Activated CD4-positive, CD25-positive, alpha-beta regulatory T cell (primary cell): ENCODE data around the gene TRMT1.

Source experiments
- DNase-seq, 4 experiments: peaks; one replicate each; lab custom pipeline; 2025; lab: John Stamatoyannopoulos, UW

TRMT1 gene

GRCh38 chr19:13090511-13091231 lies 25.9 kb downstream of the TRMT1 start:
- DNase-seq: no peak

GRCh38 chr19:13089857-13090507 lies 26.6 kb downstream of the TRMT1 start:
- DNase-seq: no peak

DNA sequence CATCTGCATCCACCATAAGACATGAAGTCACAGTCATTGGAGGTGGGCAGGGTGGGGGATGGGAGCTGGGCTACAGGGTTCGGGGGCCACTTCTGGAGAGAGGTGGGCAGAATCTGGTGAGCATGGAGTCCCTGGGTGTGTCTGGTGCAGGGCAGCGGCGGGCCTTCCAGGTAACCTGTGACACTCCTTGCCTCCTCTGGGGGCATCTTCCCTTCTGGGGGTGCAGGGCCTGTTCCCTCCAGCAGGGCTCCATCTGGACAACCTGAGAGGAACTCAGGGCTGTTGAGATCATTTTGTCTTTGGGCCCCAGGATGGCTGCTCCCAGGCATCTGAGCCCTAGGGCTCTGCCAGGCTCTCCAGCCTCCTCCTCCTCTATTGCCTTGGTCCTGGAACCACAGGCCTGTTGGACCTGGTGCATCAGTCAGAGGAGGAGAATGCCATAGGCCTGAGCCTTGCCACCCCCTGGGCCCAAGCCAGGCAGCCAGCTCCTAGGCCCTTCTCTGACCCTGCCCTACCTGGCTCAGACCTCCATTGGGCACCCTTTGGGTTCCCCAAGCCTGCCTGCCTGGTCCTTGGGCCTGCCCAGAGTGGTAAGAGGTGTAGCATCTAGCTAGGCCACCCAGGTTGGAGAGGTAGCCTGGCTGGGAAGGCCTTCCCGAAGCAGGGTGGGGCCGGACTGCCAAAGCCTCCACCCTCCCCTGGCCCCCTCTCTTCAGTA lies 27.2 kb downstream of the TRMT1 start:
- no peak for DNase-seq

GRCh38 chr19:13087795-13088537 lies 28.6 kb downstream of the TRMT1 start:
- DNase-seq: no peak

DNA sequence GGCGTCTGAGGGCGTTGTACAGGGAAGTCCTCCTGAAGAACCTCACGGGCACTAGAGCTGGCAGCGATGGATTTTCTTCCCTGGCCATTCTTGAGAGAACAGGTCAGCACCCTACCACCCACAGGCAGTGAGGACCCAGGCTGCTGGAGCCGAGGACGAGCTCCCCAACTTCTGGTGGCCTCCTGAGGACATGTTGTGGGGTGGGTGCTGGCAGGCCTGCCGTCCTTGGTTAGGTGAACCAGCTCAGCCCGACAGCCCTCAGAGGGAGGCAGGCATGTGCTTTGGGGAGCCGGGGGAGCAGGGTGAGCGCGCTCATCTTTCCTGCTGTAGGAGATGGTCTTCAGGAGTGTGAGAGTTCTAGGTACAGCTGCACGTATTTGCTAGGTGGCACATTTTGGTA lies 29.2 kb downstream of the TRMT1 start:
- no peak for DNase-seq

DNA sequence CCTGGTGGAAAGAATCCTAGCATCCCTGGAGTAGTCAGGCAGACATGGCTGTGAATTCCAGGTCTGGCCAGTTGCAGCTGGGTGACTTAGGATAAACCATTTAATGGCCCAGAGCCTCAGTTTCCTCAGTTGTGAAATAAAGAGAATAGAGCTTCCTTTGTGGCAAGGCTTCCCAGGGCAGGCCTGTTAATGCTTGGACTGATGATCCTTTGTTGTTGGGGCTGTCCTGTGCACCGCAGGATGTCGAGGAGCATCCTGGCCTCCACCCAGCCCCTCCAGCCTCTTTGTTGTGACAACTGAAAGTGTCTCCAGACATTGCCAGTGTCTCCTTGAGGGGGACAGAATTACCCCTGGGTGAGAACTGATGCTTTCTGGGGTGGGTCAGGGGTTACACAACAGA lies 30.2 kb downstream of the TRMT1 start:
- DNase-seq: no peak

- no peak for DNase-seq
These were observed 30.9 kb downstream of the TRMT1 start for GRCh38 chr19:13085666-13086065.

DNA sequence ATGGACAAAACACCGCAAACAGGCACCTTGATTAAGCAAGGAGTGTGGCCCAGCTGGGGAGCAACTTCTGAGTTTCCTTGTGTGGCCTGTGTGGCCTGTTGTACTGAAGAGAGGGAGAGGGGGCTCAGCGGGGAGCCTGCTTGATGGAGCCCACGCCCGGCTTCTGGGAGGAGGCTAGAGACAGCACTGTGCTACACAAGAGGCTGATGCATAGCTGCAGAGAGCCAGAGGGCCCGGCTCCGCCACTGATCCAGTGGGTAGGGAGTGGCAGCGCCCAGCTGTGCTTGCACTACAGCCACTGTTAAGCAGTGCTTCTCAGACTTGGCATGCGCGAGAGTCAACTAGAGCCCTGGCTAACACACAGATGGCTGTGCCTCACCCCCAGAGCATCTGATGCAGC lies 32.9 kb downstream of the TRMT1 start:
- no peak for DNase-seq

GRCh38 chr19:13083008-13083404 lies 33.5 kb downstream of the TRMT1 start:
- DNase-seq: no peak

DNA sequence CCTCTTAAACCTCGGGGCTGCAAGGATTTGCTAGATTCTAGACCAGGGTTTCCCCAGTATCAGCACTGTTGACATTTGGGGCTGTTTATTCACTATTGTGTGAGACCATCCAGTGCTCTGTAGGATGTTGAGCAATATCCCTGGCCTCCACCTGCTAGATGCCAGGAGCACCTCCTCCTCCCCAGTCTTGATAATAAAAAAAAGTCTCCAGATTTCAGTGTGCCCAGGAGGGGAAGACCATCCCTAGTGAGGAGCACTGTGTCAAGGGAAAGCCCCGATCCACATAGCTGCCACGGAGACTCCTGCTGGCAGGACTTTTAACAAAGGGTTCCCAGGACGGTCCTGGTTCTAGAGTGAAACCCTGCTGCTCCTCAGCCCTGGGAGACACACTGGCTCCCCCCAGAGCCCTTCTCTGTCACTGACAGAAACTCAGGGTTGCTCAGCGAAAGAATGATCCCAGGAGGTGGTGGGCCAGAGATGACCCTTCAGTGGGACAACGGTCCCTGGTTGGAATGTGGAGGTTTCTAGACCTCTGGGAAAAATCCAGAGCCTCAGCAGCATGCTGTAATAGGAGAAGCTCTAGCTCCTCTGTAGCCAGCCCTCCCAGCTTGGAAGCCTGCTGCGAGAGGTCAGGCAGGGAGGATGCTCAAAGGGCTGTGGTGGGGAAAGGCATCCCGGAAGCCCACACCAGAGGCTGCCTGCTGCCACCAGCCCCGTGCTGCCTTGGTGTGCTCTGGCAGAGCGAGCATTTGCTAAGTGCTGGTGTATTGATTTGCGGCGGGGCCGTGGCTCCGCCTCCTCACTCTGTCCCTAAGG lies 34.1 kb downstream of the TRMT1 start:
- DNase-seq: no peak

- no peak for DNase-seq
These were observed 37.0 kb downstream of the TRMT1 start for GRCh38 chr19:13079542-13079986.

DNA sequence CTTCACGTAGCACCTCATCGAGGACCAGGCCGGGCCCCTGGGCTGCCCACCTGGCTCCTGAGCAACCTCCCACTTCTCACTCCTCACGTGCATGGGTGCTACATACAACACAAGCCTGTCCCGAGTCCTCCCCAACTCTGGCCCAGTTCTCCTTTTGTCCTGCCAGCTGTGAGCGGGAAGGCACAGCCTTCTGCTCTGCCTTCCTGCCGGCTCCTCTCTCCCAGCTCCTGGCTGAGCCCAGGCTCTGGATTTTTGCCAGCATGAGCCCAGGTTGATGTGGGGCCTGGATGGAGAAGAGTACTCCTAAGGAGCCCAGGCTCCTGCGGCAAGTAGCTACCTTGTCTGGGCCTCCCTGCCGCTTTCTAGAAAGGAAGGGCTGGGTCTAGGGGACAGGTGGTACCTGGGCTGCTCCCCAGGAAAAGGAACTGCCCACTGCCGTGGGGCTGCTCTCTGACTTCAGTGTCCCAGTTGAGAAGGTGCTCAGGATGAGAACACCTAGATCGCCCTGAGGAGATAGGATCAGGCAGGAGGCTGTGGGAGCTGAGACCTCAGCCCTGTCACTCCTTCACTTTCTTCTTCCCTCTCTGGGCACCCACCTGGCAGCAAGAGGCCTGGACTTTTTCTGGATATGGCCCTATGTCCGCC lies 37.5 kb downstream of the TRMT1 start:
- no peak for DNase-seq

GRCh38 chr19:13078381-13078780 lies 38.2 kb downstream of the TRMT1 start:
- no peak for DNase-seq

GRCh38 chr19:13077240-13077639 lies 39.3 kb downstream of the TRMT1 start:
- DNase-seq: no peak

DNA sequence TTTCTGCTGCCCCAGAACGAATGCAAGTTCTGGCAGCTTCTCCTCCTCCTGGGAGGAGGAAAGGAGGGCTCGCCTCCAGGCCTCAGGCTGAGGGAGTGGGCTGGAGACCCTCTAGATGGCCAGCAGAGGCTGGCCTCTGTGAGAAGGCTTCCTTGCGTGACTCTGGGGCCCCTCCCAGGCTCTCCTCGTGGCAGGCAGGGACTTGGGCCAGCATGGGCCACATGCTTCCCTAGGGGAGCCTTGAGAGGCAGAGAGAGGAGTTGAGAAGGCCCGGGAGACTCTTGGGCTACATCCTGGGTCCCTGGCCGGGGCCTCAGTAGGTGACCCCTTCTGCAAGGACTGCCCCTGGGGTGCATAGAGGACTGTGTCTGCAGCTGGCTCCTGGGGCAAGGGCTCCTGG lies 39.8 kb downstream of the TRMT1 start:
- no peak for DNase-seq

GRCh38 chr19:13076320-13076719 lies 40.2 kb downstream of the TRMT1 start:
- no peak for DNase-seq

DNA sequence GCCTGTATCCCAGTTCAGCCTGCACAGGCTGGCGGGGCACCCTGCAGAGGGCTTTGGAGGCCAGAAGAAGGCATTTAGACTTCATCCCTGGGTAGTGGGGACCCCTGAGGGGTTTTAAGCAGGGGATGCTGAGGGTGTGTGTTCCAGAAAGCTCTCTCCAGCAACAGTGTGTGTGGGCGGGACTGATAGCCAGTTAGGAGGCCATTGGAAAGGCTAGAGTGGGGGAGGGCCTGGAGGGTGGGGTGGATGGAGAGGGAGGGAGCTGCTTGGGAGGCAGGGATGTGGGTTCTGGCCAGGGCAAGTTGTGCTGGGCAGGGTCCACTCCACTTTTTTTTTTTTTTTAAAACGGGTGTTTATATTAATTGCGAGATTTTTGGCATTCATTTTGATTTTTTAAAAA lies 42.2 kb downstream of the TRMT1 start:
- no peak for DNase-seq

DNA sequence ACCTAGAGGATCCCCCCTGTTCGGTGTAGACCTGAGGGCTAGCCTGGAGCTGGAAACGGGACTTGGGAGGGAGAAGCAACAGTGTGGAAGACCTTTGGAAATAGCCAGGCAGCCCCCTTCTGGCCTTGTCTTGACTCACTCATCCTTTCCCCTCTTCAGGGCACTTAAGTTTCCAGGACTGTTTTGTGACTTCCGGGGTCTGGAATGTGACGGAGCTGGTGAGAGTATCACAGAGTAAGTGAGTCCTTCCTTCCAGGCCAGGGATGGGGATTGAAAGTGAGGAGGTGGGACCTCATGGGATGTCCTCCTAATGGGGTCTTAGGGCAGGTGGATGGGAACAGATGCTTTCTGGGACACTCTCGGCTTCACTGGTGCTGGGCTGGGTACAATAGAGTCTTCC lies 43.3 kb downstream of the TRMT1 start:
- no peak for DNase-seq

DNA sequence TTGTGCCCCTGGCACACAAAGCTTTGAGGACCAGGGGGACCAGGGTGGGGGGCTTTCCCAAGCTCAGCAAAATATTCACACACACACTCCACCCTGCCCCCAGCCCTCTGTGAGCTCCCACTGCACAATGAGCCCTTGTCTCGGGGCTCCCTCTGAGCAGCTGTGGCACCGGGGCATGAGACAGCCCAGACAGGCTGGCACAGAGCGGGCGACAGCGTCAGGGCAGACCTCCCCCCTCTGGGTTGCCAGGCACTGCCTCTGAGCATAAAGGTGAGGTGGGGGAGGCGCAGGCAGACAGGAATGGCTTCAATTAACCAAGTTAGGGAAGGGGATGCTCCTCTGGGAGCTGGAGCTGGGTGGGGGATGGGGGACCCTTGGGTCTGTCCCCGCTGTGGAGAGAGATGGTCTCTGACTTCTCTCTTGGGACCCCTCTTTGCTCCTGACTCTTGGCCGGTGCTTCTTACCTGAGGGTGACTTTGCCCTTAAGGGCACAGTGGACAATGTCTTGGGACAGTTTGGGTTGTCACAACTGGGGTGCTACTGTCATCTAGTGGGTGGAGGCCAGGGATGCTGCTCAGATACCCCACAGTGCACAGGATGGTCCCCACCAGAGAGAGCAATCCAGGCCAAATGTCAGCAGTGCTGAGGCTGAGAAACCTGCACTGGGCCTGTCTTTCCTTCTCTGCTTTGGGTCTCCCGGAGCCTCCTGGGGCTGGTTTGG lies 44.2 kb downstream of the TRMT1 start:
- no peak for DNase-seq

DNA sequence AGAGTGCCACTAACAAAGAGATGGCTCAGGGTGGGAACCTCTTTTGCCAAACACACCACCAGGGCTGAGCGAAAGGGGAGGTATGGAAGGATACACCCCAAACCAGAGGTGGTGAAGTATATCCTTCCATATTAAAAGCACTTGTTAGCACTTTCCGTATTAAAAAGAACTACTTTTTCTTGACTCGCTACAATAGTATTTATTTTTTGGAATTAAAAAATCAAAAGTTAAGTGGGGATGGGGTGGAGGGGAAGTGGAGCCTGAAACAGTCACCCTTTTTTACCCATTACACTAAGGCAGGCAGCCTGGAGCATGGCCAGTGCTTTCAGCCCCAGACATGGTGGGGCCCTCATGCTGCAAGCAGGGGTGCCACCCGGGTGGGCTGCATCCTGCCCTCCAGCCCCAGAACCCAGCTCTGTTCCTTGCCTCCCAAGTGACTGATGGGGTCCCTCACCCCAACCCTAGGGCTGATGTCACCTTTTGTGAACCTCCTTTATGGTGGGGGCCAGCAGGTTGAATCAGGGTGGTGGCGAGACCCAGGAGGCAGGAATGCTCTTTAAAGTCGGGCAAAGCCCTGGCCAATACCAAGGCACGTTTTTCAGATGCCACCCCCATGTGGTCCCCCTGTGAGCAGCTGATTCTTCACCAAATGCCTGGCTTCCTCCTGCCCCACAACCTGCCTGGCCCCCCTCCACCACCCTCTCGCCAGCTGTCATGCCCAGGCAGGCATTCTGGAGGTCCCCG lies 44.9 kb downstream of the TRMT1 start:
- no peak for DNase-seq
